ENCODE measurements around the gene AKAP13. TPM values are rescaled to one million over a fixed set of nuclear protein-coding genes. Genes with fewer than 3 reads are reported as not detected.
"Not testable (repeated sequence)": the region's sequence is repeated elsewhere in the genome, so short reads cannot be mapped to it uniquely, and the experiment has no call there.

Gene AKAP13
- total RNA-seq, 1 donor from 2014 or later, result 84.9 TPM

DNA sequence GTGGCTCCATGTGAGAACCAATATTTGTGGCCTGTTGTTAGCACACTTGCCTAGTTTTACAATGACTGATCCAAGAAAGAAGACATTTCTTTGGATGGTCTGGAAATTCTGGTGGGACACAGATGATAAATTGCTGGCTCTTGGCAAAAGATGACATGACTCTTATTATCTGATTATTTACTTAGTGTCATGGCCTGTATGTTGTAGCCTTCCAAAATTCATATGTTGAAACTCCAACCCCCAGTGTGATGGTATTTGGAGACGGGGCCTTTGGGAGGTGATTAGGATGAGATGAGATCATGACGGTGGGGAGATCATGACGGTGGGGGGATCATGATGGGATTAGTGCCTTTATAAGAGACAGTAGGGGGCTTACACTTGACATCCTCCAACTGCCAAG is 30.0 kb upstream of the AKAP13 start:
- no peak for ATAC-seq

DNA sequence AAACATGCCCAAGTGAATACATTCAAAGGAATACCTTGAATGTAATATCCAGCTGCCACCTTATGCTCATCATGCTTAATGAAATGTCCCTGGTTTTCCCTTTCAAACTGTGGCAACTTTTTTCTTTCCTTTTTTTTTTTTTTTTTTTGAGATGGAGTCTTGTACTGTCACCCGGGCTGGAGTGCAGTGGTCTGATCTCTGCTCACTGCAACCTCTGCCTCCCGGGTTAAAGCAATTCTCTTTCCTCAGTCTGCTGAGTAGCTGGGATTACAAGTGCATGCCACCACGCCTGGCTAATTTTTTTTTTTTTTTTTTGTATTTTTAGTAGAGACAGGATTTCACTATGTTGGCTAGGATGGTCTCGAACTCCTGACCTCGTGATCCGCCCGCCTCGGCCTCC is 28.9 kb upstream of the AKAP13 start:
- ATAC-seq, result not testable (repeated sequence)

DNA sequence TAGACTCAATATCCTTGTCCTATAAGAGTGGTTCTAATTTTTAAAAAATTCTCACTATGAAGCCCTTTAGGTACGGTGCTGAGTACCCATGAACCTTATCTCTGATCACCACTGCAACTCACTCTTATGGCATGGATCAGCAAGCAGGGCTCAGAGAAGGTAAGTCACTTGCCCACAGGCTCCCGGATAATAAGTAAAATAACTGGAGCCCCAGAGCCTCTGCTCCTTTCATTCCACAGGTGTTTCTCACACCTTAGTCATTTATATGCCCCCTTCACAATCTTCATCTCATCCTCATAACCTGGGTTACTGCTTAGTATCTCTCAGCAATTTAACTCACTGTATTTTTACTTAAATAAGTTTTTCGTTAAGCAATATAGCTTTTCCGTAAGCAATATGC is 28.4 kb upstream of the AKAP13 start:
- no peak for ATAC-seq

DNA sequence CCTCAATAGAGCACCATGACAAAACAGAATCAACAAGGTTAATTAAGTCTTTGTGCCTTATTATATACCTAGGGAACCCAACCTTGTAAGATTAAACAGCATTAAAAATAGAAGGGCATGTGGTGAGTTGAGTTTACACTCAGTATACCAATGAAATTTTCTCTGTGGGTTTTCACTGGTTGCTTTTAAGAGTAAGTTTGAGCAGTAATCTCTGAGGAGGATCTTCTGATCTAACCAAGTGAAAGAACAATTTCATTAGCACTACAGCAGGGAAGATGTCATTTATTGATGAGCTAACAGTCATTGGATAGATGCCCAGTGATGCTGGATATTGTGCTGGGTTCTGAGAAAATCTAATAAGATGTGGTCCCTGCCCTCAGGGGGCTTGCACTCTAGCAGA is 26.9 kb upstream of the AKAP13 start:
- ATAC-seq, result no peak

DNA sequence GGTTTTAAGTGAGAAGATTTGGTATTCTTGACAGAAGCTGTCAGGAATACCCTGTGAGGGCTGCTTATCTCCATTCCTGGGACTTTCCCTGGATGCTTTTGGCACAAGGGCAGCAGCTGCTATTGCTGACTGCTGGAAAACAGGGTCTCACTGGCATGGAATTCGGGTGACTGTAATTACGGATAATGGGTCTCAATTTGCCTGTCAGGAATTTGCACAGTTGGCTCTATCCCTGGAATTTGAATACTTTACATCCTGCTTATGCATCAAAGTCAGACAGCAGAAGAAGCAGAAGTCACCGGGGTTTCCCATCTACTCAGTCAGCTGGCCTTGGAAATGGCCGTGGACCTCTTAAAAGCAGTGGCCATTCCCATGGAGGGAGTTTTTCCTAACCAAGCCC is 25.9 kb upstream of the AKAP13 start:
- ATAC-seq, result no peak

DNA sequence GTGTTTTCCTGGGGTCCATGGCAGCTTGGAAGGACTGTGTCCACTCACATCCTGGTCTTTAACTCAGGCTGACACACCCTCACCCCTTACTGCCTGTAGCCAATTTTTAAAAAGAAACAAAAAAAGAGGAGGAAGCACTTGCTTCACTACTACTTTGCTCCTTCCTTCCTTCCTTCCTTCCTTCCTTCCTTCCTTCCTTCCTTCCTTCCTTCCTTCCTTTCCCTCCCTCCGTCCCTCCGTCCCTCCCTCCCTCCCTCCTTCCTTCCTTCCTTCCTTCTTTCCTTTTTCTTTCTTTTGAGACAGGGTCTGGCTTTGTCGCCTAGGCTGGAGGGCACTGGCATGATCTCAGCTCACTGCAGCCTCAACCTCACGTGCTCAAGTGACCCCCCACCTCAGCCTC is 25.5 kb upstream of the AKAP13 start:
- ATAC-seq, result no peak

DNA sequence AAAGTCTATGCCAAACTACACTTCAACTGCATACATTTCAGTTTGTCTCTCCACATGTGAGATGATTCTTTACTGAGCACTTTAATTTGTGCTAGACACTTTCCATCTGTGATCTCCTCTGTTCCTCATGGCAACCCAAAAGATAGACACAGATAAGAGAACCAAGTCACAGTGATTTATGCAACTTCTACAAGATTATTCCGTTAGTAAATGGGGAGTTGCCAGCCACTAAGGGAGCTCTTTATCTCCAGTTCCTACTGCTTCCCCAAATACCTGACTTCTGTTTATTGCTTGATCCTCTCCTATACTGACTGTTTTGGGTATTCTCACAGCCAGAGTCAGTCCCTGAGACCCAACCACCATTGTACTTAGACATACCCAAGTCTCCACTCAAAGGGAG is 24.1 kb upstream of the AKAP13 start:
- ATAC-seq, result no peak

DNA sequence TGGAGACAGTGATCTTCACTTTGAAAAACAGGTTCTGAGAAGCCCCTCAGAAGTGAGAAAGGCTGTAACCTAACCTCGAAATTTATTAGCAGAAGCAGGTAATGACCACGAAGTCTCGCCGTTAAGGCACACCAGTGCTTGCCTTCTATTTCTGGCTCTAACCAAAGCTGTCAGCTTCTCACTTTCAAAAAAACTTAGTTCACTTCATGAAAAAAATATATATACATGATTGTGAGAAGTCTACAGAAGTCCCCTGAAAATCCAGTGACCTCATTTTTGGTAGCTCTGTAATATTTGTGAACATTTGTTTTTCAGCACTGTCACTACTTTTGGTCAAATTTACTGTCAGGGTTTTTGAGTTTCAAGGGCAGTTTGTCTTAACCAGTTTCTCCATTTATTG is 19.1 kb upstream of the AKAP13 start:
- ATAC-seq, result no peak

DNA sequence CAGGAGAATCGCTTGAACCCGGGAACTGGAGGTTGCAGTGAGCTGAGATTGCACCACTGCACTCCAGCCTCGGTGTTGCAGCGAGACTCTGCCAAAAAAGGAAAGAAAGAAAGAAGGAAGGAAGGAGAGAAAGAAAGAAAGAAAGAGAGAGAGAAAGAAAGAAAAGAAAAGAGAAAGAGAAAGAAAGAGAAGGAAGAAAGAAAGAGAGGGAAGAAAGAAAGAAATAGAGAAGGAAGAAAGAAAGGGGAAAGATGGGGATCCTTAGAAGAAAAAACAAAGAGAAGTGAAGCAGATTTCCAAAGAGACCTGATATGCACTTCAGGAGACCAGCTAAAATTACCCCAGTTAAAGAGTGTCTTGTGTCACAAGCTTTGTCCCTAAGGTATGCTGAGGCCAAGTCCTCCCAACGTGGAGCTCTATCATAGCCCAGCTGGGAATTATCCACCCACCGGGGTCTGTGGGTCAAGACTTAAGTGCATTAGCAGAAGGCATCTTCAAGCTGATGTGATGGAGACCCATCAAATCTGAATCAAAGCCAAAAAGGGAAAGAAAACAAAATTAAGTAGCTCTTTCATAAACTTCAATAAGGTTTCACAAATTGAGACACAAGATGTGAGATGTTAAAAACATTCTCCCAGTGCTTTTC is 17.8 kb upstream of the AKAP13 start:
- no peak for ATAC-seq

DNA sequence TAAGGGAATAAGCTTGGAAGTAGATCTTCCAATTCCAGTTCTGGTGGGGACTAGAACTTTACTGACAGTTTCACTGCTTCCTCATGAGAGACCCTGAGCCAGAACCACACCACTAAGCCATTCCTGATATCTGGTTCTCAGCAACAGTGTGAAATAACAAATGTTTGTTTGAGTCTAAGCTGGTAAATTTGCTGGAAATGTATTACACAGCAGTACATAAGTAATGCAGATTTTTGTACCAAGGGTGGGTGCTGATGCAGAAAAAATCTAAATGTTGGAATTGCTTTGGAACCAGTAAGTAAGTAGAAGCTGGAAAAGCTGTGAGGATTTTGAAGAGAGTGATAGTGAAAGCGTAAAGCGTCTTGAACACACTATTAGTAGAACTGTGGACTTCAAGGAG is 14.4 kb upstream of the AKAP13 start:
- no peak for ATAC-seq

DNA sequence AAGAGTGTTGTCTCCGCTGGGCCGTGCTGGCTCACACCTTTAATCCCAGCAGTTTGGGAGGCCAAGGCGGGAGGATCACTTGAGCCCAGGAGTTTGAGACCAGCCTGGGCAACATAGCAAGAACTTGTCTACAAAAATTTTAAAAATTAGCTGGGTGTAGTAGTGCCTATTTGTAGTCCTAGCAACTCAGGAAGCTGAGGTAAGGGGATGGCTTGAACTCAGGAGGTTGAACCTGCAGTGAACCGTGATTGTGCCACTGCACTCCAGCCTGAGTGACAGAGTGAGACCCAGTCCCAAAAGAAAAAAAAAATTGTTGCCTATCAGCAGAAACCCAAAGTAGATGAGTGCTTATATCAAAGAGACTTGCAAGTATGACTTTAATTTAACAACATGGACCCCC is 12.7 kb upstream of the AKAP13 start:
- no peak for ATAC-seq

DNA sequence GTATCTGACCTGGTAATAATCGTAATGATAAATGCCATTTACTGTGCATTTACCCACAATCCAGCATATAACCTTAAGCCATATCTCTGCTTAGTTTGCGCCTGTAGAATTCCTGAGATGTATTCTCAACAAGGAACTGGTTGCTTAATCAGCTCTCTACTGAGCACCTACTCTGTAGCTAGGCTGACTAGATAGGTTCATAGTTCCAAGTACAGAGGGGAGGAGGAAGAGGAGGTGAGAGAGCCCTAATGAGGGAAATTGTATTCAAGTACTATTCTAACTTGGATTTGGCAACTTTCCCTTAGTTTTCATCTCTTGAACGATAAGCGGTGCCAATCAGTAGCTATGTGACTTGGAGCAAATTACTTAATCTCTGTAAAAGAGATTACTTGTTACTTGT is 5.6 kb upstream of the AKAP13 start:
- ATAC-seq, result no peak

DNA sequence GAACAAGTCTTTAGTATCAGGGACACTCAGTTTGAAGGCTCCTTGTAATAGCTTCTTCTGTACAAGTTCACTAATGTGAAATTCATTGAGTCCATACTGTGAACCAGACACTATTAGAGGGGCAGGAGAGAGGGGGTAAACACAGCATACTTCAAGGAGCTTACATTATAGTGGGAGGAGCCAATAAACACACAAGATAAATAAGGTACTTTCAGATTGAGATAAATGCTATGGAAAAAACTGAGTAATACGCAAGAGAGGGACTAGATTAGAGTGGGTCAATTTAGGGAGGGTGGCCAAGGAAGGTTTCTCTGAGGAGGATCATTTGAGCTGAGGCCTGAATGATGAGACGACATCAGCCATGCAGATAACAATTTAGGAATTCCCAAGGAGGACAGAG is 3.1 kb upstream of the AKAP13 start:
- ATAC-seq, result no peak

DNA sequence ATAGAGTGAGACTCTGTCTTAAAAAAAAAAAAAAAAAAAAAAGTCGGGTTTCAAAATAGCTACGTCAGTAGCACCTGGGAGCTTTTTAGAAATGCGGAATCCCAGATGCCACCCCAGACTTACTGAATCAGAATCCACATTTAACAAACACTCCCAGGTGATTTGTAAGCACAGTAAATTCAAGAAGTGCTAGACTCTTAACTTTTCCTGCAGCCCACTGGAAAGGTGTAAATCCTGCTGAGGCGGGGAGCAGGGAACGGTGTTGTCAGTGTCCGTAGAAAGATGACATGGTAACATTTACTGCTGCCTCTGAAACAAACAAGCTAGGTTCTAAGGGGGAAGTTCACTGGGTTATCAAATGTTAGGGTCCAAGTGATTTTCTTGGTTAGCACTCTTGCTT is 2.4 kb upstream of the AKAP13 start:
- no peak for ATAC-seq

DNA sequence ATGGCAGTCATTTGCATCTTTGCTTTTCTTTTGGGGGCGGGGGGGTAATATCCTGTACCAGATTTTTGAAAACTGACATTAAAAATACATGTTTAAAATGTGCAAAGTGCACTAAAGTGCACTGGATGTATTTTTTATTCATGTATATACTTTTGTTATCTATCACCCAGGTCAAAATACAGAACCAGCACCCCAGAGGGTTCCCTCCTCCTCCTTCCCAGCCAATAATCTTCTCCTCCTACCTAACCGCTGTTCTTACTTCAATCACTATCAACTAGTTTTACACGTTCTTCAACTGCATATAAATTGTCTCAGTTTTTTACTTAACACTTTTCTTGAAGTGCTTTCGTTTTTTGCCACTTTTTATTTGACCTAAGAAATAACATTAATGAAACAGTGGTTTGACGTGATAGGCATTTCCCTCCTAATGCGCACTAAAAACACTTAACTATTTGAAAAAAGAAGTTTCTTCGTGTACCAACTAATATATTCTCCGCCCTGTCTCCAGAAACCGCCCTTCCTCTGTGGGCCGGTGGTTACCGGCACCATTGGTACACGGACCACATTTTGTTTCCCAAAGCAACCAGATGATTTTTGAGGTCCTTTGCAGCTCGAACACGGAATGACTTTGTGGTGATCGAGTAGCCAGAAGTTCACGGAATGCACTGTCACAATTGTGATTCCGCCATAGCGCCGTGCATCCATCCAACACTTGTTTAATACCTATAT is 836 bp upstream of the AKAP13 start:
- no peak for ATAC-seq

DNA sequence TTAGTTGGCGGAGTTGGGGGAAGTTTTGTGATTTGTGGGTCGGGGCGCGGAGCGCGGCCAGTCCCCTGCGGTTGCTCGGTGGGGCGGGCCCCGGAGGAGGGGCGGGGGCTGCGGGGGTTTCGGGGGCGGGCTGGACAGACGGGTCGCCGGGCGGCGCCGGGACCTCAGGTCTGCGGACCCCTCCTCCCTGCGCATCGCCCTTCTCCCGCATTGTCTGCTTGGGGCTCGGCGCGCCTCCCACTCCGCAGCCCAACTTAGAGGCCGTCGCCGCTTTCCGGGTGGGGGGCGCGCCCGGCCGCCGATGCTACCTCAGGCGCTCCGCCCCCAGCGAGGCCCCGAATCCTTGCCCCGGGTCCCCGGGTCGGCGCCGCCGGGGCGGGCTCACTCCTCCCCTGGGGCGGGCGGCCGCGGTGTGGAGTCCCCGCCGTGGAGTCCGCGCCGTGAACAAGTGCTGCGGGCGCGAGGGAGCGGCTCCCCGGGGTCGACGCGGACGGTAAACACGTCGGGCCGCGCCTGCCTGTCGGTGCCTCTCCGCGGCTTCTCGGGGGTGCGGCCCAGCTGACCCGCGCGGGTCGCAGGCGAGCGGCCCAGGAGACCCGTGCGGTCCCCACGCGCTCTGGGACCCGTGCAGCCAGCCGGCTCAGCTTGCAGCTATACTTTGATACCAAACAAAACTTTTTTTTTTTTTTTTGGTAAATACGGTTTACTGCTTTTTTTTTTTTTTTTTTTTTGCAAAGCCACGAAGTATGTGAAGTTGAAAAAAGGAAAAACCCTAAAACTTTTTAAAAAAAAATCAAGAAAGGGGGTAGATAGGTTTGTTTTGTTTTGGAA is 624 bp downstream of the AKAP13 start:
- peak; percentile 58 for ATAC-seq

DNA sequence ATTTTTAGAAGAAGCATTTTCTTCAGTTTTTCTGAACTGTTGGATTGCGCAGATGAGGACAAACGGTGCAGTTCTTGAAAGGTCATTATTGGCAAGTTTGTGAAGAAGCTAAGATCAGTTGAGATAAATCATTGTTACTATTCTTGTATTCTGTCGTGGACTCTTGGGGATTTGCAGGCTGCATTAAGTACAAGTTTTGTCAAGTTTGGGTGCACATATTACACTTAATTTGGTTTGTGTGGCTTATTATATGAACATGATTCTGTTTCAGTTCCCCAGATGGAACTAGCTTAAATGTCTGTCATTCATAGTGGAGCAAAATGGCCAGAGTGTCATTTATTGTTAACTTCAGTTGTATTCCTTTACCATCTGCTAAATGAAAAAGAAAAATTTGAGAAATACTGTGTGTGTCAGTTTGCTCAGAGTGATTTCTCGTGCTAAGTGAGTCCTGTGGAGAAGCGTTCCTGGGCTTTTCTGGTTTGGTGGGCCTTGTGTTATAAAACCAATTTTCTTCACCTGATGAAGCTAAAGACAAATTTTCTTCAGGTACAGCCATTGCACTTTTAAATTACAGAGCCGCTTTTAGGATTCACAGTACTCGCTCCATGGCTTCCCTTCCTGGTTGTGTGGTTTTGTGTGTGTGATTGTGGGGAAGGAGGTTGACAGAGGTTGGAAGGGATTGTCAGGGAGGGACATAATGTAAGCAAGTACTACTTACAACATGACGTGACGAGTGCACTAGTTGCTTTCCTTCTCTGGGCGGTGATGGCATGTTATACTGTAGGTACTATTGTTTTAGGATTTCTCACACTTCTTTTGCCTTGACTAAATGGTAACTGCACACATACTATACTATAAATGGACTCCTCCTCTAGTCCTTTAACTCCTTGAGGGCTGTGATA is 1.7 kb downstream of the AKAP13 start:
- no peak for ATAC-seq

DNA sequence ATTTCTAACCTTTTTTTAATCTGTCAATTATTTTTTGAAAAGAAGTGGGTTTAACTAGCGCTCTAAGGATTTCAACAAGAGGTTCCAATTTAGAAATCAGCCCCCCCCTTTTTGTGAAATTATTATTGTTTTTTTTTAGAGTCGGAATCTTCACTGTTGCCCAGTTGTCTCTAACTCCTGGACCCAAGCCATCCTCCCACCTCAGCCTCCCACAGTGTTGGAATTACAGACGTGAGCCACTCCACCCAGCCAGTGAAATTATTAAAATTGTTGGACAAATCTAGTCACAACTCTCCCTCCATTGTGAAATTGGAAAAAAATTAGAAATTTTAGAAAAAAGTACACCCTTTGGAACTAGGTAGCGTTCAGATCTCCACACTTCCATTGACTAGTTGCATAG is 2.5 kb downstream of the AKAP13 start:
- ATAC-seq, result no peak

DNA sequence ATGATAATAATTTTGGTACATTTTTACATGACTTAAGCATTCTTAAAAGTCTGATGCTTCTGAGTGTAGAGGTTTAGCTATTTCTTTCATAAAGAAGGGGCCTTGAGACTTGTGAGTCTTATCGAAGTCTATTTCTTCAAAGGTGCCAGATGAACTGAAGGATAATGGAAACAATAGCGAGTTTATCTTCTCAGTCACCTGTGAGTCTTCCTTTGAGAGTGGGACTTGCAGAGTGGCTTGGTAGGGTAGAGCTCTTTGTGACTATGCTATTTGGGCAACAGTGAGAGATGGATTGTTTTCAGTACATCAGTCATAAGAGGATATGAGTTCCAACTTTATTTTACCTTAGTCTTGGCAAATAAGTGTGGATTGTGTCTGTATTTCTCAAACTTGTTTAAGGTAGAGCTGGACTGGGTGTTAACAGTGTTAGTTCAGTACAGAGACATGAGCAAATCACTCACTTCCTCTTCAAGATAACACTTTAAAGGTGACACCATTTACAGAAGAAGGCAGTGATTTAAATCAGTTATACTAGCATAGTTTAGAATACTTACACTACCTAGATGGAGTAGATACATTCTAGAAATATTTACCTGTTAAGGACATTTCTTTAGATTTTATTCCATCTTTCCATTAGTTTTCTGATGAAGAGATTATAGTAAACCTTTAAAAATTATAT is 3.2 kb downstream of the AKAP13 start:
- no peak for ATAC-seq

DNA sequence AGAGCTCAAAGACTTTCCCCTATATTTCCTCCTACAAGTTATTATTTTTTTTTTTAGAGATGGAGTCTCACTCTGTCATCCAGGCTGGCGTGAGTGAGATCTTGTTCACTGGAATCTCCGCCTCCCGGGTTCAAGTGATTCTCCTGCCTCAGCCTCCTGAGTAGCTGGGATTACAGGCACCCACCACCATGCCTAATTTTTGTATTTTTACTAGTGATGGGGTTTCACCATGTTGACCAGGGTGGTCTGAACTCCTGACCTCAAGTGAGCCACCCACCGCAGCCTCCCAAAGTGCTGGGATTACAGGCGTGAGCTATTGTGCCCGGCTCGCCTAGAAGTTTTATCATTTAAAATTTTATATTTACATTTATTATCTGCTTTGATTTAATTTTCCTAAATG is 5.9 kb downstream of the AKAP13 start:
- no peak for ATAC-seq

DNA sequence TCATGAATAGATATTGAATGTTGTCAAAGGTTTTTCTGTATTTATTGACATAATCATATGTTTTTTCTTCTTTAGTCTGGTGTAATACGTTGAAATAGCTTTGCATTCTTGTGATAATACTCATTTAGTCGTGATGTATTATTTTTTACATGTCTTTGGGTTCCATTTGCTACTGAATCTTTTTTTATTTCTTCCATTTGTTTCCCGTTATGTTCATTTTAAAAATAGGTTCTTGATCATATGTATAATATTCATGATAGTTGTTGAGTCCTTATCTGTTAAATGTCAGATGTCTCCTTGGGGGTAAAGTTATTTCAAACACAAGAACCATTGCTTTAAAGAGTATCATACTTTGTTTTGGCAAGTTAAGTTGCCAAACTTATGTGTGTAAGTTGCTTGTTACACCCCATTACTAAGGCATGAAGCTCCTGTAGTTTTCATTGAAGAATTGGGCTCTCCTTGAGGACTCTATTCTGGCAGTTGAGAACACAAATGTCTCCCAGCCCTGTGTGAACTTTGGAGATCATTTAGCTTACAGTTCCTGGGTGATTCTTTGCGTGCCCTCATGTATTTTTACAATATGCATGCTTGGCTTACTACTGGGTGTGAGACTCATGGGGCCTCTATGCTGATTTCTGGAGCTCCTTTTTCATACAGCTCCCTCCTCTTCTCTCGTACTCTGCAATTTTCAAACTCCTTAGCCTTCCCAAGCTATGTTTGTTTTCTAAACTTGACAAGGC is 8.3 kb downstream of the AKAP13 start:
- no peak for ATAC-seq

DNA sequence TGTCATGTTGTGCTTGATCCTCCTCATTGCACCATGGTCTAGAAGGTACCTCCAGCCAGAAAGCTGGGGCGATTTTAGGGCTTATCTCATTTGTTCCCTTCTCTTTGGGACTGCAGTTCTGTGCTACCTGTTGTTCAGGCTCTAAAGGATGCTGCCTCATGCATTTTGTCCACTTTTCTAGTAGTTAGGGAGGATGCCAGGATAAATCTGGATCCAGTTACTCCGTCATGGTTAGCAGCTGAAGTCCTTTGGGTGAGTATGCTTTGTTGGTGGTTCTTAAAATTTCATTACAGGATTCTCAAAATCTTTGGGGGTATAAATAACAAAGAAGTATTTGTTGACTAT is 8.9 kb downstream of the AKAP13 start:
- no peak for ATAC-seq
